ENCODE measurements around the gene BSG.

DNA sequence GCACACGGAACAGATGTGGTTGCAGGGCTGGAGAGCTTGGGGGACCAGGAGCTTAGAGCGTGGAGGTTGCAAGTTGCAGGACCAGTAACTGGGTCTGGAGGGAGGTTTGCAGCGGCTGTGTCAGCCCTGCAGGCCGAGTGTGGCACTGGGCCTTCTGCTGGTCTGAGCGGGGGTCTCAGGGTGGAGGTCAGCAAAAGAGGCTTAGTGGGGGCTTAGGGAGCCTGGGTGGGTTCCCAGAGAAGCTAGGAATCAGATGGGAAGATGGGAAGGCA is 11.5 kb downstream of the BSG start:
- TF ChIP-seq CTCF (IDR thresholded peaks at IDR 0.05) (no peak), POLR2A (IDR thresholded peaks at IDR 0.05) (no peak)
